GM23338 (cell line): ENCODE measurements around the gene SLC22A4. TPM values are rescaled to one million over a fixed set of nuclear protein-coding genes. Genes with fewer than 3 reads are reported as not detected.

Experiments used
- ATAC-seq: fragments of 200-7000 bp; cut with Tn5 transposase; 3 replicates; pipeline ENCODE4 v1.9.1; 2020
- DNase-seq: peaks from one replicate; pipeline ENCODE4 v3.0.0-alpha.2; 2015; ENCODE audit warnings: low spot score
- H2AFZ ChIP-seq: fragments of 200-600 bp; sonication (generic); 2 replicates; pipeline ENCODE4 v1.8.0; 2016; ENCODE audit warnings: antibody characterized with exemption, mild to moderate bottlenecking, moderate library complexity
- H3F3A ChIP-seq: fragments of 200-600 bp; sonication (generic); replicated peaks from 2 replicates; pipeline ENCODE4 v1.8.0; 2017; ENCODE audit warnings: antibody characterized with exemption, mixed run types, low read depth
- H3K27ac ChIP-seq: fragments of 200-600 bp; sonication (generic); 2 replicates; pipeline ENCODE4 v1.6.1; 2016; ENCODE audit warnings: low read depth
- H3K27me3 ChIP-seq: fragments of 200-600 bp; sonication (generic); 2 replicates; pipeline ENCODE4 v1.8.0; 2016; ENCODE audit warnings: mild to moderate bottlenecking, mixed run types, moderate library complexity; ENCODE audit not compliant: insufficient read depth
- H3K36me3 ChIP-seq: fragments of 200-600 bp; sonication (generic); 2 replicates; pipeline ENCODE4 v1.8.0; 2016; ENCODE audit warnings: mild to moderate bottlenecking; ENCODE audit not compliant: insufficient read depth
- H3K4me1 ChIP-seq: fragments of 200-600 bp; sonication (generic); 2 replicates; pipeline ENCODE4 v1.8.0; 2016; ENCODE audit warnings: mild to moderate bottlenecking, moderate library complexity; ENCODE audit not compliant: insufficient read depth
- H3K4me2 ChIP-seq: fragments of 200-600 bp; sonication (generic); 2 replicates; pipeline ENCODE4 v1.7.1; 2017; ENCODE audit warnings: mixed run types
- H3K4me3 ChIP-seq: fragments of 200-600 bp; sonication (generic); 2 replicates; pipeline ENCODE4 v1.6.1; 2016; ENCODE audit warnings: mixed run types
- H3K79me2 ChIP-seq: fragments of 200-600 bp; sonication (generic); replicated peaks from 2 replicates; pipeline ENCODE4 v1.8.0; 2017; ENCODE audit warnings: mild to moderate bottlenecking; ENCODE audit not compliant: insufficient read depth
- H3K9me2 ChIP-seq: fragments of 200-600 bp; sonication (generic); 2 replicates; pipeline ENCODE4 v1.8.0; 2017; ENCODE audit not compliant: insufficient read depth
- H4K20me1 ChIP-seq: fragments of 200-600 bp; sonication (generic); replicated peaks from 2 replicates; pipeline ENCODE4 v1.8.0; 2017; ENCODE audit warnings: mild to moderate bottlenecking; ENCODE audit not compliant: insufficient read depth
- H3K27ac Mint-ChIP-seq: 2 replicates; pipeline ENCODE4 v1.8.0; 2020; ENCODE audit warnings: inconsistent platforms, mild to moderate bottlenecking, moderate library complexity, mixed read lengths
- H3K27me3 Mint-ChIP-seq: 3 replicates; pipeline ENCODE4 v1.8.0; 2022; ENCODE audit warnings: low read depth, mild to moderate bottlenecking, moderate library complexity, mixed read lengths, inconsistent platforms; ENCODE audit not compliant: insufficient read depth, poor library complexity
- H3K36me3 Mint-ChIP-seq: 3 replicates; pipeline ENCODE4 v1.8.0; 2021; ENCODE audit warnings: low read depth, mild to moderate bottlenecking, inconsistent platforms, moderate library complexity, mixed read lengths
- H3K4me1 Mint-ChIP-seq: 3 replicates; pipeline ENCODE4 v1.8.0; 2020; ENCODE audit warnings: mild to moderate bottlenecking, inconsistent platforms, mixed read lengths
- H3K4me3 Mint-ChIP-seq: 3 replicates; pipeline ENCODE4 v1.8.0; 2021; ENCODE audit warnings: moderate library complexity, mild to moderate bottlenecking, inconsistent platforms, mixed read lengths
- H3K9me3 Mint-ChIP-seq: 3 replicates; pipeline ENCODE4 v1.8.0; 2020; ENCODE audit warnings: moderate library complexity, mild to moderate bottlenecking, inconsistent platforms, mixed read lengths
- CREB1 ChIP-seq: fragments of 250-450 bp; sonication (Bioruptor Pico); IDR thresholded peaks from 2 replicates; pipeline ENCODE4 v1.5.0; 2020; ENCODE audit warnings: low read depth, mild to moderate bottlenecking, moderate library complexity
- EZH2 ChIP-seq: fragments of 200-600 bp; sonication (generic); IDR thresholded peaks from one replicate; pipeline ENCODE4 v1.8.0; 2017; ENCODE audit warnings: antibody characterized with exemption, mild to moderate bottlenecking, low read depth; ENCODE audit not compliant: unreplicated experiment
- EZH2phosphoT487 ChIP-seq: fragments of 200-600 bp; sonication (generic); IDR thresholded peaks from one replicate; pipeline ENCODE4 v1.8.1; 2018; ENCODE audit warnings: antibody characterized with exemption; ENCODE audit not compliant: unreplicated experiment
- JUNB ChIP-seq: IDR thresholded peaks from one replicate; pipeline ENCODE4 v1.6.1; 2016; ENCODE audit warnings: antibody characterized with exemption; ENCODE audit not compliant: unreplicated experiment
- NANOG ChIP-seq: IDR thresholded peaks from 2 replicates; pipeline ENCODE4 v1.6.1; 2016; ENCODE audit warnings: antibody characterized with exemption, borderline replicate concordance
- POLR2AphosphoS5 ChIP-seq: IDR thresholded peaks from 2 replicates; pipeline ENCODE4 v1.6.1; 2016; ENCODE audit warnings: antibody characterized with exemption, low read depth
- REST ChIP-seq: IDR thresholded peaks from one replicate; pipeline ENCODE4 v1.6.1; 2018; ENCODE audit warnings: antibody characterized with exemption; ENCODE audit not compliant: unreplicated experiment
- STAT1 ChIP-seq: IDR thresholded peaks from one replicate; pipeline ENCODE4 v1.6.1; 2016; ENCODE audit warnings: antibody characterized with exemption; ENCODE audit not compliant: unreplicated experiment
- ZNF114 ChIP-seq: fragments of 250-450 bp; sonication (Bioruptor Pico); IDR thresholded peaks from 2 replicates; pipeline ENCODE4 v1.5.0; 2020; ENCODE audit warnings: mild to moderate bottlenecking, moderate library complexity
- ZNF331 ChIP-seq: fragments of 250-450 bp; sonication (Bioruptor Pico); IDR thresholded peaks from 2 replicates; pipeline ENCODE4 v1.5.0; 2020; ENCODE audit warnings: low read depth, mild to moderate bottlenecking, moderate library complexity
- polyA plus RNA-seq: library from polyadenylated mRNA; unstranded; fragments of >200 nt; fragmentation: Nextera tagmentation; extraction: Ambion mirVana; gene quantifications from 2 replicates; pipeline ENCODE4 v1.2.1, GENCODE V29; 2016
- total RNA-seq: library from RNA; depleted of rRNA; stranded (reverse); fragments of >200 nt; shearing (Covaris generic); gene quantifications from 2 replicates; pipeline ENCODE4 v1.2.3, GENCODE V29; 2014
- TF ChIP-seq, protein P1 (sequence below), 2 experiments: fragments of 200-600 bp in 1 of 2; sonication (generic) in 1 of 2; conservative IDR thresholded peaks; 2 replicates each; pipeline versions ENCODE4 v1.5.1 to v1.6.1; 2016 to 2017; ENCODE audit warnings: antibody characterized with exemption in 2 of 2, low read depth in 2 of 2, mild to moderate bottlenecking in 2 of 2, moderate library complexity in 1 of 2
- TF ChIP-seq, protein P2 (sequence below): fragments of 250-450 bp; sonication (Bioruptor Pico); IDR thresholded peaks from 2 replicates; pipeline ENCODE4 v1.5.0; 2020; ENCODE audit warnings: mild to moderate bottlenecking, moderate library complexity
- TF ChIP-seq, protein P3 (sequence below): IDR thresholded peaks from 2 replicates; pipeline ENCODE4 v1.6.1; 2016; ENCODE audit warnings: antibody characterized with exemption

Gene SLC22A4
- total and polyA plus RNA-seq, 2 experiments from 2014 or later = 0.28 to 0.40 TPM

- H3K4me3 Mint-ChIP-seq = peak overlapping the region; percentile 82; the same call in 2 of the 3 replicates
- ATAC-seq = no peak
Measured at GRCh38 chr5:132371603-132371994, 77.4 kb downstream of the SLC22A4 start.

More at GRCh38 chr5:132371603-132371994, 77.4 kb downstream of the SLC22A4 start:
- Histone ChIP-seq H3K4me3 (no peak overlapping the region), H3K9me2 (no peaks in the 10 kb centered on the region), H3K4me1 (no peaks in the 10 kb centered on the region; the same call in 1 of the 2 replicates), H2AFZ (no peak overlapping the region), H4K20me1 (no peaks in the 10 kb centered on the region), H3K4me2 (no peak overlapping the region), H3K27ac (no peak overlapping the region), H3F3A (no peaks in the 10 kb centered on the region), H3K79me2 (no peaks in the 10 kb centered on the region), H3K27me3 (peaks cover 22% of the 10 kb centered on the region), H3K36me3 (no peaks in the 10 kb centered on the region)
- Mint-ChIP-seq H3K9me3 (no peaks in the 10 kb centered on the region), H3K4me1 (peaks cover 8% of the 10 kb centered on the region), H3K27ac (no peak overlapping the region), H3K36me3 (no peaks in the 10 kb centered on the region), H3K27me3 (peaks cover 19% of the 10 kb centered on the region)
- no peak for TF ChIP-seq JUNB
- TF ChIP-seq POLR2AphosphoS5 = no peak
- TF ChIP-seq ZNF331 (CRISPR knock-in tag) = no peak
- no peak for TF ChIP-seq ZNF114 (CRISPR knock-in tag)
- no peak for TF ChIP-seq NANOG
- no peak for TF ChIP-seq CREB1
- TF ChIP-seq EZH2phosphoT487 = no peak
- no peak for TF ChIP-seq REST
- TF ChIP-seq, protein P1, sequence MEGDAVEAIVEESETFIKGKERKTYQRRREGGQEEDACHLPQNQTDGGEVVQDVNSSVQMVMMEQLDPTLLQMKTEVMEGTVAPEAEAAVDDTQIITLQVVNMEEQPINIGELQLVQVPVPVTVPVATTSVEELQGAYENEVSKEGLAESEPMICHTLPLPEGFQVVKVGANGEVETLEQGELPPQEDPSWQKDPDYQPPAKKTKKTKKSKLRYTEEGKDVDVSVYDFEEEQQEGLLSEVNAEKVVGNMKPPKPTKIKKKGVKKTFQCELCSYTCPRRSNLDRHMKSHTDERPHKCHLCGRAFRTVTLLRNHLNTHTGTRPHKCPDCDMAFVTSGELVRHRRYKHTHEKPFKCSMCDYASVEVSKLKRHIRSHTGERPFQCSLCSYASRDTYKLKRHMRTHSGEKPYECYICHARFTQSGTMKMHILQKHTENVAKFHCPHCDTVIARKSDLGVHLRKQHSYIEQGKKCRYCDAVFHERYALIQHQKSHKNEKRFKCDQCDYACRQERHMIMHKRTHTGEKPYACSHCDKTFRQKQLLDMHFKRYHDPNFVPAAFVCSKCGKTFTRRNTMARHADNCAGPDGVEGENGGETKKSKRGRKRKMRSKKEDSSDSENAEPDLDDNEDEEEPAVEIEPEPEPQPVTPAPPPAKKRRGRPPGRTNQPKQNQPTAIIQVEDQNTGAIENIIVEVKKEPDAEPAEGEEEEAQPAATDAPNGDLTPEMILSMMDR (conservative IDR thresholded peaks at IDR 0.05; ENCODE audit: low read depth in 2 of 2) = no peak
- TF ChIP-seq, protein P2, sequence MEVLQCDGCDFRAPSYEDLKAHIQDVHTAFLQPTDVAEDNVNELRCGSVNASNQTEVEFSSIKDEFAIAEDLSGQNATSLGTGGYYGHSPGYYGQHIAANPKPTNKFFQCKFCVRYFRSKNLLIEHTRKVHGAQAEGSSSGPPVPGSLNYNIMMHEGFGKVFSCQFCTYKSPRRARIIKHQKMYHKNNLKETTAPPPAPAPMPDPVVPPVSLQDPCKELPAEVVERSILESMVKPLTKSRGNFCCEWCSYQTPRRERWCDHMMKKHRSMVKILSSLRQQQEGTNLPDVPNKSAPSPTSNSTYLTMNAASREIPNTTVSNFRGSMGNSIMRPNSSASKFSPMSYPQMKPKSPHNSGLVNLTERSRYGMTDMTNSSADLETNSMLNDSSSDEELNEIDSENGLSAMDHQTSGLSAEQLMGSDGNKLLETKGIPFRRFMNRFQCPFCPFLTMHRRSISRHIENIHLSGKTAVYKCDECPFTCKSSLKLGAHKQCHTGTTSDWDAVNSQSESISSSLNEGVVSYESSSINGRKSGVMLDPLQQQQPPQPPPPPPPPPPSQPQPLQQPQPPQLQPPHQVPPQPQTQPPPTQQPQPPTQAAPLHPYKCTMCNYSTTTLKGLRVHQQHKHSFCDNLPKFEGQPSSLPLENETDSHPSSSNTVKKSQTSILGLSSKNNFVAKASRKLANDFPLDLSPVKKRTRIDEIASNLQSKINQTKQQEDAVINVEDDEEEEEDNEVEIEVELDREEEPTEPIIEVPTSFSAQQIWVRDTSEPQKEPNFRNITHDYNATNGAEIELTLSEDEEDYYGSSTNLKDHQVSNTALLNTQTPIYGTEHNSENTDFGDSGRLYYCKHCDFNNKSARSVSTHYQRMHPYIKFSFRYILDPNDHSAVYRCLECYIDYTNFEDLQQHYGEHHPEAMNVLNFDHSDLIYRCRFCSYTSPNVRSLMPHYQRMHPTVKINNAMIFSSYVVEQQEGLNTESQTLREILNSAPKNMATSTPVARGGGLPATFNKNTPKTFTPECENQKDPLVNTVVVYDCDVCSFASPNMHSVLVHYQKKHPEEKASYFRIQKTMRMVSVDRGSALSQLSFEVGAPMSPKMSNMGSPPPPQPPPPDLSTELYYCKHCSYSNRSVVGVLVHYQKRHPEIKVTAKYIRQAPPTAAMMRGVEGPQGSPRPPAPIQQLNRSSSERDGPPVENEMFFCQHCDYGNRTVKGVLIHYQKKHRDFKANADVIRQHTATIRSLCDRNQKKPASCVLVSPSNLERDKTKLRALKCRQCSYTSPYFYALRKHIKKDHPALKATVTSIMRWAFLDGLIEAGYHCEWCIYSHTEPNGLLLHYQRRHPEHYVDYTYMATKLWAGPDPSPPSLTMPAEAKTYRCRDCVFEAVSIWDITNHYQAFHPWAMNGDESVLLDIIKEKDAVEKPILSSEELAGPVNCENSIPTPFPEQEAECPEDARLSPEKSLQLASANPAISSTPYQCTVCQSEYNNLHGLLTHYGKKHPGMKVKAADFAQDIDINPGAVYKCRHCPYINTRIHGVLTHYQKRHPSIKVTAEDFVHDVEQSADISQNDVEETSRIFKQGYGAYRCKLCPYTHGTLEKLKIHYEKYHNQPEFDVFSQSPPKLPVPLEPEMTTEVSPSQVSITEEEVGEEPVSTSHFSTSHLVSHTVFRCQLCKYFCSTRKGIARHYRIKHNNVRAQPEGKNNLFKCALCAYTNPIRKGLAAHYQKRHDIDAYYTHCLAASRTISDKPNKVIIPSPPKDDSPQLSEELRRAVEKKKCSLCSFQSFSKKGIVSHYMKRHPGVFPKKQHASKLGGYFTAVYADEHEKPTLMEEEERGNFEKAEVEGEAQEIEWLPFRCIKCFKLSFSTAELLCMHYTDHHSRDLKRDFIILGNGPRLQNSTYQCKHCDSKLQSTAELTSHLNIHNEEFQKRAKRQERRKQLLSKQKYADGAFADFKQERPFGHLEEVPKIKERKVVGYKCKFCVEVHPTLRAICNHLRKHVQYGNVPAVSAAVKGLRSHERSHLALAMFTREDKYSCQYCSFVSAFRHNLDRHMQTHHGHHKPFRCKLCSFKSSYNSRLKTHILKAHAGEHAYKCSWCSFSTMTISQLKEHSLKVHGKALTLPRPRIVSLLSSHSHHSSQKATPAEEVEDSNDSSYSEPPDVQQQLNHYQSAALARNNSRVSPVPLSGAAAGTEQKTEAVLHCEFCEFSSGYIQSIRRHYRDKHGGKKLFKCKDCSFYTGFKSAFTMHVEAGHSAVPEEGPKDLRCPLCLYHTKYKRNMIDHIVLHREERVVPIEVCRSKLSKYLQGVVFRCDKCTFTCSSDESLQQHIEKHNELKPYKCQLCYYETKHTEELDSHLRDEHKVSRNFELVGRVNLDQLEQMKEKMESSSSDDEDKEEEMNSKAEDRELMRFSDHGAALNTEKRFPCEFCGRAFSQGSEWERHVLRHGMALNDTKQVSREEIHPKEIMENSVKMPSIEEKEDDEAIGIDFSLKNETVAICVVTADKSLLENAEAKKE (CRISPR knock-in tag) = no peak
- TF ChIP-seq, protein P3, sequence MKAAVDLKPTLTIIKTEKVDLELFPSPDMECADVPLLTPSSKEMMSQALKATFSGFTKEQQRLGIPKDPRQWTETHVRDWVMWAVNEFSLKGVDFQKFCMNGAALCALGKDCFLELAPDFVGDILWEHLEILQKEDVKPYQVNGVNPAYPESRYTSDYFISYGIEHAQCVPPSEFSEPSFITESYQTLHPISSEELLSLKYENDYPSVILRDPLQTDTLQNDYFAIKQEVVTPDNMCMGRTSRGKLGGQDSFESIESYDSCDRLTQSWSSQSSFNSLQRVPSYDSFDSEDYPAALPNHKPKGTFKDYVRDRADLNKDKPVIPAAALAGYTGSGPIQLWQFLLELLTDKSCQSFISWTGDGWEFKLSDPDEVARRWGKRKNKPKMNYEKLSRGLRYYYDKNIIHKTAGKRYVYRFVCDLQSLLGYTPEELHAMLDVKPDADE = no peak
- TF ChIP-seq STAT1 = no peak
- no peak for TF ChIP-seq EZH2
- DNase-seq = no peak
